Upper lobe of left lung (tissue), 4 donors: ENCODE results near the gene NUDC.
"Not testable (repeated sequence)": the region's sequence is repeated elsewhere in the genome, so short reads cannot be mapped to it uniquely, and the experiment has no call there.

Experiments
- EP300 ChIP-seq, 4 donors: sonication (generic); formaldehyde crosslinking; IDR thresholded peaks; one replicate each; pipeline ENCODE4 v1.5.1; 2017; ENCODE audit warnings: antibody characterized with exemption in 4 of 4, control low read depth in 2 of 4
- POLR2A ChIP-seq, 4 donors: fragments of 450-650 bp; IDR thresholded peaks; one replicate each; pipeline ENCODE4 v1.5.1; 2016 to 2017; ENCODE audit warnings: antibody characterized with exemption in 4 of 4, mild to moderate bottlenecking in 2 of 4
- POLR2AphosphoS5 ChIP-seq, 2 donors: sonication (generic); formaldehyde crosslinking; IDR thresholded peaks; one replicate each; pipeline ENCODE4 v1.5.1; 2017; ENCODE audit warnings: antibody characterized with exemption in 2 of 2
- TF ChIP-seq, protein P1 (sequence below), 6 experiments: fragments of 450-650 bp in 4 of 6; fragments of 200-600 bp in 2 of 6; sonication (generic) in 2 of 6; IDR thresholded peaks; one replicate each; pipeline ENCODE4 v1.5.1; 2016 to 2019; ENCODE audit warnings: antibody characterized with exemption in 6 of 6

- TF ChIP-seq, protein P1, sequence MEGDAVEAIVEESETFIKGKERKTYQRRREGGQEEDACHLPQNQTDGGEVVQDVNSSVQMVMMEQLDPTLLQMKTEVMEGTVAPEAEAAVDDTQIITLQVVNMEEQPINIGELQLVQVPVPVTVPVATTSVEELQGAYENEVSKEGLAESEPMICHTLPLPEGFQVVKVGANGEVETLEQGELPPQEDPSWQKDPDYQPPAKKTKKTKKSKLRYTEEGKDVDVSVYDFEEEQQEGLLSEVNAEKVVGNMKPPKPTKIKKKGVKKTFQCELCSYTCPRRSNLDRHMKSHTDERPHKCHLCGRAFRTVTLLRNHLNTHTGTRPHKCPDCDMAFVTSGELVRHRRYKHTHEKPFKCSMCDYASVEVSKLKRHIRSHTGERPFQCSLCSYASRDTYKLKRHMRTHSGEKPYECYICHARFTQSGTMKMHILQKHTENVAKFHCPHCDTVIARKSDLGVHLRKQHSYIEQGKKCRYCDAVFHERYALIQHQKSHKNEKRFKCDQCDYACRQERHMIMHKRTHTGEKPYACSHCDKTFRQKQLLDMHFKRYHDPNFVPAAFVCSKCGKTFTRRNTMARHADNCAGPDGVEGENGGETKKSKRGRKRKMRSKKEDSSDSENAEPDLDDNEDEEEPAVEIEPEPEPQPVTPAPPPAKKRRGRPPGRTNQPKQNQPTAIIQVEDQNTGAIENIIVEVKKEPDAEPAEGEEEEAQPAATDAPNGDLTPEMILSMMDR (IDR thresholded peaks at IDR 0.05), result not testable (repeated sequence)
- not testable (repeated sequence) for TF ChIP-seq POLR2A, POLR2AphosphoS5, EP300 (IDR thresholded peaks at IDR 0.05)
Measured at GRCh38 chr1:26948725-26949057, 27.1 kb downstream of the NUDC start.
